Right cardiac atrium (tissue), 5 donors: ENCODE results near the gene RAB27A. TPM values are rescaled to one million over a fixed set of nuclear protein-coding genes. Genes with fewer than 3 reads are reported as not detected.

Source experiments
- ATAC-seq, 2 donors: fragments of 200-7000 bp; cut with Tn5 transposase; one replicate each; pipeline versions ENCODE4 v1.8.0 to v1.9.1; 2020; ENCODE audit warnings: moderate library complexity in 2 of 2, mild to moderate bottlenecking in 1 of 2
- DNase-seq, 3 donors: peaks; one replicate each; pipeline ENCODE4 v3.0.0-alpha.2; 2020
- H3K27ac ChIP-seq: one replicate; pipeline ENCODE4 v1.5.1; 2013; ENCODE audit warnings: mild to moderate bottlenecking, low read length, control low read depth, moderate library complexity
- H3K27me3 ChIP-seq: one replicate; pipeline ENCODE4 v1.6.1; 2013; ENCODE audit not compliant: control insufficient read depth, insufficient read depth
- H3K4me1 ChIP-seq: one replicate; pipeline ENCODE4 v1.6.1; 2013; ENCODE audit warnings: low read length; ENCODE audit not compliant: control insufficient read depth, insufficient read depth
- H3K4me3 ChIP-seq: one replicate; pipeline ENCODE4 v1.5.1; 2013; ENCODE audit warnings: low read length, control low read depth
- H3K9me3 ChIP-seq: one replicate; pipeline ENCODE4 v1.6.1; 2013; ENCODE audit warnings: low read length; ENCODE audit not compliant: control insufficient read depth
- WGBS: extraction: QIAGEN DNeasy Blood & Tissue Kit; methylation state at CpG from one replicate; pipeline ENCODE4 v1.1.7; 2013; 5-methylcytosine and 5-hydroxymethylcytosine counted together
- intact Hi-C, 4 donors: fragments of 100-400 bp; cut with DNase I; formaldehyde crosslinking; loops; one replicate each; pipeline versions ENCODE4 v1.11.0 to v1.14.0; 2022 to 2023
- polyA plus RNA-seq: library from polyadenylated mRNA; stranded (reverse); fragments of 200-250 nt; gene quantifications from one replicate; pipeline ENCODE4 v1.2.3, GENCODE V29; 2013
- total RNA-seq, 4 donors: library from RNA; stranded (reverse); fragmentation: NEBNext Ultra II Directional; extraction: Animal tissue kit (Norgen Biotek cat#: 25700); gene quantifications; one replicate each; pipeline ENCODE4 v1.2.1, GENCODE V29; 2021
- donor health status: healthy with polysubstance abuse.
- donor health status: DM: no; HTN: yes; CAD: no.
- donor health status: DM: no; HTN: no; CAD: no.
- donor health status: DM: no; HTN: yes; CAD: no; lungs with severe emphysema.
- donor health status: DM: yes; HTN: yes; CAD: no.

The RAB27A gene
- total and polyA plus RNA-seq, 5 donors: 3.0 to 18.0 (median 8.4) TPM

DNA sequence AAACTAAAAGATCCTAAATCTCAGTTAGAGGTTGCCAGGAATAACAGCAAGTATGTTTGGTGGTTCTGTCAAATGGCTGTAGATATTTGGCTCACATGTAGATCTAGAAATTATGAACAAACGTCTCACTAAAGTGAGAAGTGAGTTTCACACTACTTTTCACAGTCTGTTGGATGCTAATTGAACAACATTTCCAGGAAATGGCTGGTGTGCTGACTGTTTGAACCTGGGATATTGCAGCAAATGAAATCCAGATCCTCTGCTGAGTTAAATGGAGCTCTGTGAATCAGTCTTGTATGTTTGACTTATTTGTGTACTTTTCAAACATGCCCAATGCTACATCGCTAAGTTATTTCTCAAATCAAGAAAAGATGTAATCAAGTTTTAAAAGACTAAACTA, 71.6 kb downstream of the RAB27A start:
- H3K4me1 ChIP-seq: no peaks in the 10 kb centered on the region

DNA sequence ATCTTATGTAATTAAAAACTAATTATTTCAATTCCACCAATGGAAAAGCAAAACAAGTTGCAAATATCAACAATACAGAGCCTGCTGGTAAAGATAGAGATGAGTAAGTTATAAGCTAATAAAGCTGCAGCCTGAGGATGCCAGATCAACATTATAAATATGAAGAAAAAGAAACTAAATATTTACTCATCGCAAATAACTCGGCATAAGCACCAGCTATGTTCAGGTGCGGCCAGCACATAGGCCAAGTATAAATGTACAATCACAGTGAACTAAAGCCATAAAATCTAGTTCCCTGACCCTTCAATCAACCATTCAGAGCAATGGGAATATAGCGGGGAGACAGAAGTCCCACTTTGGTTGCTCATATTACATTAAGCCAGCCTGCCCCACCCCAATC, 85.1 kb downstream of the RAB27A start:
- no peaks in the 10 kb centered on the region for H3K9me3 ChIP-seq
- H3K27me3 ChIP-seq: no peaks in the 10 kb centered on the region
- intact Hi-C loops: no loop called here
- no peaks in the 10 kb centered on the region for H3K4me1 ChIP-seq
- 97% methylated on average over 4 of the region's 4 CpGs for WGBS
- no peak overlapping the region for H3K27ac ChIP-seq
- DNase-seq (no peak), ATAC-seq (no peak)
- no peak overlapping the region for H3K4me3 ChIP-seq

More for the DNA sequence above, 71.6 kb downstream of the RAB27A start:
- no peaks in the 10 kb centered on the region for H3K27me3 ChIP-seq
- ATAC-seq (no peak), DNase-seq (no peak)
- H3K9me3 ChIP-seq: no peaks in the 10 kb centered on the region
- intact Hi-C loops: loop anchor here in 2 of 4 donors (2.0 to 10.0 kb wide), 3 partner anchors 73 to 219 kb away; no protein-coding TSS in a partner anchor
- no peak overlapping the region for H3K27ac ChIP-seq
- whole genome bisulfite sequencing: 68% methylated on average over 2 of the region's 2 CpGs
- H3K4me3 ChIP-seq: no peak overlapping the region

DNA sequence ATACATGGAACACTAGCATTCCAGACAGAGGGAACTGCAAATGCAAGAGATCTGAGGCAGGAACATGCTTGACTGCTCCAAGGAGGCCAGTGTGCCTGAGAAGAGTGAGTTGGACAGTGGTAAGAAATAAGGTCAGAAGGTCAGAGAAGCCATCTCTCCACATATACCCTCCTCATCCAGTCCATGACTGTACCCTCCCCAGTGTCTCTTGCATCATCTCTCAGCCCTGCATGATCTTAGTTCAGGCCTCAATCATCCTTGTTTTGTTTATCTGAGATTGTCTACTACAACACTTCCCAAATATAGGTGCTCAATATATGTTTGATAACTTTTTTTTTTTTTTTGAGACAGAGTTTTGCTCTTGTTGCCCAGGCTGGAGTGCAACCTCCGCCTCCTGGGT, 87.4 kb downstream of the RAB27A start:
- no peak overlapping the region for H3K4me3 ChIP-seq
- H3K27me3 ChIP-seq: no peaks in the 10 kb centered on the region
- no peaks in the 10 kb centered on the region for H3K4me1 ChIP-seq
- H3K9me3 ChIP-seq: no peaks in the 10 kb centered on the region
- 98% methylated on average over 1 of the region's 1 CpG for WGBS
- H3K27ac ChIP-seq: no peak overlapping the region
- DNase-seq (no peak), ATAC-seq (no peak)
- intact Hi-C loops: no loop called here

DNA sequence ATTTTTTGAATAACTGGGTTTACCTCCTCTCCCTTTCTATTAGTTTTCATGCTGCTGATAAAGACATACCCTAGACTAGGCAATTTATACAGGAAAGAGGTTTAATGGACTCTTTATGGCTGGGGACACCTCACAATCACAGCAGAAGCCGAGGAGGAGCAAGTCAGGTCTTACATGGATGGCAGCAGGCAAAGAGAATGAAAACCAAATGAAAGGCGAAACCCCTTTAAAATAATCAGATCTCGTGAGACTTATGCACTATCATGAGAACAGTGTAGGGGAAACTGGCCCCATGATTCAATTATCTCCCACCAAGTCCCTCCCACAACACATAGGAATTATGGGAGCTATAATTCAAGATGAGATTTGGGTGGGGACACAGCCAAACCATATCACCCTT, 90.9 kb downstream of the RAB27A start:
- intact Hi-C loops: no loop called here
- no peaks in the 10 kb centered on the region for H3K4me1 ChIP-seq
- no peak for DNase-seq
- 96% methylated on average over 3 of the region's 3 CpGs for WGBS
- no peaks in the 10 kb centered on the region for H3K27me3 ChIP-seq
- H3K9me3 ChIP-seq: no peaks in the 10 kb centered on the region
- H3K4me3 ChIP-seq: no peak overlapping the region
- no peak overlapping the region for H3K27ac ChIP-seq
- ATAC-seq: no peak

DNA sequence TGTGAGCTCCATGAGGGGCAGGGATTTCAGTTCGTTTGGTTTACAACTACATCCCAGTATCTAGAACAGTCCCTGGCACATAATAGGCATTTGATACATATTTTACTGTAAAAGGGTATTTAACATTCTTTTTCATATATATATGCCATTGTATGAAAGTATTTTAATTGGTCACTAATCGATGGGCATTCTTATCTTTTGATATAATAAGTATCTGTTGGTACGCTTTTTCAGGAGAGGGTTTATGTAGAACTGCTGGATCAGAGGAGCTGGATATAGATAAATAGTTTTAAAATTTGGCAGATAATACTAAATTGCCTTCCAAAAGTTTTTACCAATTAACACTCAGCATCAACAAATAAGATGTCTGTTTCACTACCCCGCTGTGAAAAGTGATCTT, 91.9 kb downstream of the RAB27A start:
- DNase-seq (no peak), ATAC-seq (no peak)
- Histone ChIP-seq H3K4me3 (peak overlapping the region; percentile 87), H3K27ac (no peak overlapping the region), H3K4me1 (no peaks in the 10 kb centered on the region), H3K27me3 (no peaks in the 10 kb centered on the region), H3K9me3 (no peaks in the 10 kb centered on the region)
- WGBS: 46% methylated on average over 4 of the region's 4 CpGs
- intact Hi-C loops: no loop called here

DNA sequence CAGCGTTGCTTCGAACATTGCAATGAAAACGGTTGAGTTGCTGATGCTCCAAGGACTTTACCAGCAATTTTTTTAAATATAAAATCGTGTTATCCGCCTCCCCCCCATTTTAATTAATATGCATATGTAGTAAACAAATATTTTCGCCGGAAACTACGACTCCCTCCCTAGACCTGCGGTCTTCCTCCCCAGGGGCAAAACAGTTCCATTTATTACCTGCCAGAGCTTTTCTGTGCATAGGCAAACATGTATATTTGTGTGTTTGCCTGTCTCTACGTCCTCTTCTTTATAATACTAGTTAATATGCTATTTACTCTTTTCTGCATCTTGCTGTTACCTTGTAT, 92.3 kb downstream of the RAB27A start:
- intact Hi-C loops: no loop called here
- Histone ChIP-seq H3K4me3 (peak overlapping the region; percentile 87), H3K9me3 (no peaks in the 10 kb centered on the region), H3K27me3 (no peaks in the 10 kb centered on the region), H3K27ac (peak overlapping the region; percentile 94), H3K4me1 (no peaks in the 10 kb centered on the region)
- WGBS: under 1% methylated on average over 10 of the region's 10 CpGs
- DNase-seq (no peak), ATAC-seq (no peak)

DNA sequence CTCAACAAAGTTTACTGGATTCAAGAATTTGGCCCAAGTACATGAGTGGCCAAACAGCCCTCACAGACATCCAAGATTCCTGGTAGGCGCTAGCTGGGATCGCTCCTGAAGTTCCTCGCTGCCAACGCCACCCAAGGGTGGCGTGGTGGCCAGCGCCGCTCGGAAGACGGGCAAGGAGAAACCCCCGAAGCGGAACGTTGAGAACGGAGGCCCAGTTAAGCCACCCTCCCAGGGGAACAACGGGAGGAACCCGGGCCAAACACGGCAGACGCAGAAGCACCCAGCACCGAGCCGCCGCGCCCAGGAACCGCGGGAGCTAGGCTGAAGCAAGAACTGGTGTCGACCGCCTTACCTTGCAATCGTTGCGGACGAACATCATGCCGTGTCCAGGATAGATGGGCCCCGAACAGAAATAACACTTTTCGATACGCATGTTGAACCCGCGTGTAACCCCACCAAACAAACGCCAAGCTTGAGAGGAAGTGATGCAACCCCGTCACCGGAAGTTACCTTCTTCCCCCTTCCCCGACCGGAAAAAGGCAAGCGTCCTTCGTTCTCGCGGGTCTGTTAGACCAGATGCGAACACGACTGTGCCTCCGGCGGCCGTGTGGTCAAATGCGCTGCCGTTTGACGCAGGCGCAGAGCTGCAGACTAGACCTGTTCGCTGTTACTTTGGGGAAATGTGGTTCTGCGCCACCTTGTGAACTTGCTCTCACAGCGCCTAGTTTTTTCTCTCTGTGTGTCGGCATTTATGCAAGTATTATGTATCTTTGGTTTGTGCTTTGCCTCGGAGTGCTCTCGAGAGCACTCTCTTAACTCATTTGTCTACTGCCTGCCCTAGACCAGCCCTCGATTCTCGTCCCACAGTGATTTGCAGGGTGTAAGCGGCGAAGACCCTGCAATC, 92.9 kb downstream of the RAB27A start, which contains the start of gene RSL24D1:
RSL24D1 (minus strand) TSS at position 484 of the 904 bp plus-strand sequence; CDS start at position 433, 51 bp downstream.
- peak; percentile 96 to 98 (median 98) for DNase-seq
- Histone ChIP-seq H3K4me3 (peak within 1 kb of the TSS; percentile 87), H3K27me3 (no peaks in the 10 kb centered on the region), H3K9me3 (no peaks in the 10 kb centered on the region), H3K4me1 (no peaks in the 10 kb centered on the region), H3K27ac (peak within 1 kb of the TSS; percentile 94)
- under 1% methylated on average over 62 of the region's 62 CpGs for WGBS
- ATAC-seq: peak; percentile 99 to 100
- intact Hi-C loops: no loop called here

DNA sequence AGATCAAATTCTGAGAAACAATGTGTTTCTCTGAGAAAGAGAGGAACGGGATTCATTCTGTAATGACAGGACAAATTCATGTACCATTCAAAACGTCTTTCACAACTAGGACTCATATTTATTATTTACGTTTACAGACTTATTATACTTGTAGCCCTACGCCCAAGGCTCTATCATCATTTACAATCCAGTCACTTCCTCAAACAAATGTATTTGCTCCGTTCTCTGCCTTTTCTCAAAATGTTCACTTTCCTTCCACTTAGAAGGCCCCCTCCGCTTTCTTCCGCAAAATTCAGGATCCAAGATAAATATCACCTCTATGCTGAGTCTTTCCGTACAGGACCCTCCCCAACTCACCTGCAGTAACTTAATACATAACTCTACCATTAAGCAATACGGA, 93.6 kb downstream of the RAB27A start:
- H3K27ac ChIP-seq: peak overlapping the region; percentile 94
- 2% methylated on average over 9 of the region's 9 CpGs for WGBS
- DNase-seq (no peak), ATAC-seq (no peak)
- H3K4me1 ChIP-seq: no peaks in the 10 kb centered on the region
- H3K4me3 ChIP-seq: peak overlapping the region; percentile 87
- no peaks in the 10 kb centered on the region for H3K27me3 ChIP-seq
- H3K9me3 ChIP-seq: no peaks in the 10 kb centered on the region
- intact Hi-C loops: no loop called here

DNA sequence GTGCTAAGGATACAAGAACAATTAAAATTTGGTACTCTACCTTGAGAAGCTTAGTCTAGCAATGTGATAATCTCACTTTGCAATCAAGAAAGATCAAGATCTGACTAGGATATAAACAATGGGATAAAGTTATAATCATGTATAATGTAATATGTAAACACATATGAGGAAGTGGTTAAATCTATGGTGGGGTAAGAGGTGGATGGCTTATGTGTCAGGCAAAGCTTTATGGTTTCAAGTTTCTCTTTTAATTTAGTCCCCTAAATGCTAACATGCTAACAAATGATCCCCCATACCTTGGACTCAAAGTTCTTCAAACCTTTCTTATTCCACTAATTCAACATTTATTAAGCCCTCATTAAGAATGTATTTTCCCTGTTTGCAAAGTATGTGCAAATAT, 95.4 kb downstream of the RAB27A start:
- intact Hi-C loops: no loop called here
- Histone ChIP-seq H3K4me1 (no peaks in the 10 kb centered on the region), H3K9me3 (no peaks in the 10 kb centered on the region), H3K4me3 (no peak overlapping the region), H3K27ac (no peak overlapping the region), H3K27me3 (no peaks in the 10 kb centered on the region)
- DNase-seq: no peak
- no peak for ATAC-seq

DNA sequence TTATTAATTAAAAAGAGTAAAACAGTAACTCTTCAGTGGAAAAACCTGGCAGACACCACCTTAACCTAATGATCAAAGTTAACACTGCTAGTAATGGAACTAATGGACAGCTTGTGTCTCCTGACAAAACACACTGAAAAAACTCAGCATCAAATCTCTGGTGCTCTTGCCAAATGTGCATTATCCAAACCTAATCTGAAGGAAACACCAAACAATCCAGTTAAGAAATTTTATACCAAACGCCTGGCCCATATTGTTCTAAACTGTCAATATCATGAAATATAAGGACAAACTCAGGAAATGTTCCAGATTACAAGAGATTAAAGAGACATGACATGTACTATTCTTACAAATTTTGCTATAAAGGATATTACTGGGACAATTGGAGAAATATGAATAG, 103.3 kb downstream of the RAB27A start:
- intact Hi-C loops: no loop called here

DNA sequence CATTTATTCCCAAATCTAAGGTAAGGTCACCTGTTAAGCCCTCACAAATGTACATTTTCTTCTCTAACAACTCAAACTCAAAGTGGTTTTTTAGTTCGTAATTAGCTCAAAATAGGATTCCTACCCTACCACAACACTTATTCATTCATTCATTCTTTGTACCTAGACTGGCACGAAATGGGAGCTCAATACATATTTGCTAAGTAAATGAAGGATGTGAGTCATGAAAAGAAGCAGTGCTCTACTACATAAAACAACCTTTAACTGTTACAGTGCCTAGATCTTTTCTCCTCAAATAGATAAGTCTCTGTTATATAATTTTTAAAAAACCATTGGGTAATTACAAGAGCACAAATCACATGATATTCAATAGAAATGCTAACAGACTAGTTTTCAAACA, 105.9 kb downstream of the RAB27A start:
- intact Hi-C loops: no loop called here
- H3K27me3 ChIP-seq: no peaks in the 10 kb centered on the region
- H3K4me3 ChIP-seq: no peak overlapping the region
- DNase-seq: no peak
- H3K27ac ChIP-seq: no peak overlapping the region
- no peaks in the 10 kb centered on the region for H3K4me1 ChIP-seq
- 89% methylated on average over 2 of the region's 2 CpGs for WGBS
- no peaks in the 10 kb centered on the region for H3K9me3 ChIP-seq
- no peak for ATAC-seq

More for the DNA sequence above, 103.3 kb downstream of the RAB27A start:
- ATAC-seq: no peak
- DNase-seq: no peak
- Histone ChIP-seq H3K27ac (no peak overlapping the region), H3K9me3 (no peaks in the 10 kb centered on the region), H3K4me1 (no peaks in the 10 kb centered on the region), H3K4me3 (no peak overlapping the region), H3K27me3 (no peaks in the 10 kb centered on the region)
- 63% methylated on average over 1 of the region's 1 CpG for WGBS
